HepG2 (cell line): ENCODE results near the gene PDIA6. TPM values are rescaled to one million over a fixed set of nuclear protein-coding genes. Genes with fewer than 3 reads are reported as not detected.

Experiments used
- ATRX ChIP-seq: sonication (generic); formaldehyde crosslinking; IDR thresholded peaks from 2 replicates; pipeline ENCODE4 v1.4.0; 2020; ENCODE audit warnings: missing genetic modification reagents, borderline replicate concordance
- FIP1L1 ChIP-seq: fragments of 200-400 bp; formaldehyde crosslinking; IDR thresholded peaks from 2 replicates; pipeline ENCODE4 v1.6.1; 2018; ENCODE audit warnings: low read depth, mild to moderate bottlenecking, low read length, moderate library complexity, borderline replicate concordance; ENCODE audit not compliant: insufficient read depth
- IRF1 ChIP-seq: sonication (generic); formaldehyde crosslinking; IDR thresholded peaks from 2 replicates; pipeline ENCODE4 v1.4.0; 2020; ENCODE audit warnings: low read depth, mild to moderate bottlenecking, missing genetic modification reagents
- JUND ChIP-seq: sonication (generic); formaldehyde crosslinking; IDR thresholded peaks from 2 replicates; pipeline ENCODE4 v1.8.0; 2022; ENCODE audit warnings: mild to moderate bottlenecking, missing genetic modification reagents
- NRL ChIP-seq: sonication (generic); formaldehyde crosslinking; IDR thresholded peaks from 2 replicates; pipeline ENCODE4 v1.5.0; 2020; ENCODE audit warnings: missing genetic modification reagents, mild to moderate bottlenecking, moderate library complexity, borderline replicate concordance
- PATZ1 ChIP-seq: sonication (generic); formaldehyde crosslinking; IDR thresholded peaks from 2 replicates; pipeline ENCODE4 v1.4.0; 2020; ENCODE audit warnings: missing genetic modification reagents
- PLSCR1 ChIP-seq: sonication (generic); formaldehyde crosslinking; IDR thresholded peaks from 2 replicates; pipeline ENCODE4 v1.5.0; 2020; ENCODE audit warnings: missing genetic modification reagents, mild to moderate bottlenecking, borderline replicate concordance
- REST ChIP-seq, 2 experiments: IDR thresholded peaks; 2 replicates each; pipeline ENCODE4 v1.6.1; 2011 to 2012; ENCODE audit warnings: low read length in 2 of 2, borderline replicate concordance in 1 of 2, low read depth in 1 of 2, mild to moderate bottlenecking in 1 of 2, moderate library complexity in 1 of 2
- SNRNP70 ChIP-seq: fragments of 200-400 bp; formaldehyde crosslinking; IDR thresholded peaks from 2 replicates; pipeline ENCODE4 v1.6.1; 2017; ENCODE audit warnings: mild to moderate bottlenecking, low read depth, low read length, moderate library complexity
- TFAP4 ChIP-seq: sonication (generic); IDR thresholded peaks from 2 replicates; pipeline ENCODE4 v1.6.1; 2016; ENCODE audit warnings: low read depth, borderline replicate concordance
- ZC3H13 ChIP-seq: sonication (generic); formaldehyde crosslinking; IDR thresholded peaks from 2 replicates; pipeline ENCODE4 v1.8.1; 2023; ENCODE audit warnings: mild to moderate bottlenecking, missing genetic modification reagents, moderate library complexity
- ZNF260 ChIP-seq: sonication (generic); formaldehyde crosslinking; IDR thresholded peaks from 2 replicates; pipeline ENCODE4 v1.4.0; 2020; ENCODE audit warnings: missing genetic modification reagents, low read depth, mild to moderate bottlenecking, borderline replicate concordance
- ZNF362 ChIP-seq: sonication (generic); formaldehyde crosslinking; IDR thresholded peaks from 2 replicates; pipeline ENCODE4 v1.4.0; 2020; ENCODE audit warnings: missing genetic modification reagents, mild to moderate bottlenecking, borderline replicate concordance
- ZNF367 ChIP-seq: sonication (generic); formaldehyde crosslinking; IDR thresholded peaks from 2 replicates; pipeline ENCODE4 v1.4.0; 2020; ENCODE audit warnings: missing genetic modification reagents, borderline replicate concordance
- ZNF589 ChIP-seq: sonication (generic); formaldehyde crosslinking; conservative IDR thresholded peaks from 2 replicates; pipeline ENCODE4 v1.8.0; 2022; ENCODE audit warnings: mild to moderate bottlenecking, moderate library complexity, missing genetic modification reagents
- ZNF660 ChIP-seq: sonication (generic); formaldehyde crosslinking; IDR thresholded peaks from 2 replicates; pipeline ENCODE4 v1.5.1; 2020; ENCODE audit warnings: mild to moderate bottlenecking, low read depth, missing genetic modification reagents, borderline replicate concordance
- ZUFSP ChIP-seq: sonication (generic); formaldehyde crosslinking; IDR thresholded peaks from 2 replicates; pipeline ENCODE4 v1.9.0; 2021; ENCODE audit warnings: missing genetic modification reagents, mild to moderate bottlenecking, borderline replicate concordance
- polyA plus RNA-seq, 8 experiments: library from polyadenylated mRNA; depleted of rRNA in 3 of 8; stranded (reverse) in 7 of 8; unstranded in 1 of 8; fragments of >200 nt; fragmentation: Illumina TruSeq in 4 of 8; extraction: Trizol in 4 of 8; gene quantifications; 2 replicates each; pipeline versions ENCODE4 v1.2.1 to v1.2.3, GENCODE V29; 2011 to 2016; ENCODE audit warnings: low read depth in 4 of 8, missing spikeins in 1 of 8, mixed read lengths in 1 of 8; ENCODE audit not compliant: insufficient read depth in 1 of 8
- total RNA-seq, 5 experiments: library from RNA; depleted of rRNA; stranded (reverse); fragments of >200 nt; fragmentation: Illumina TruSeq; extraction: Trizol; gene quantifications; 2 replicates each; pipeline ENCODE4 v1.2.3, GENCODE V29; 2016; ENCODE audit warnings: low read depth in 1 of 5

The PDIA6 gene
- total and polyA plus RNA-seq, 2 of the 13 experiments (the other 11 are each of a cell fraction or from before 2014, with no cell fraction given), result 586 to 642 TPM

GRCh38 chr2:10839813-10840212 is 27.2 kb upstream of the PDIA6 start (continued):
- TF ChIP-seq REST (IDR thresholded peaks at IDR 0.05; ENCODE audit: borderline replicate concordance in 1 of 2, low read depth in 1 of 2, low read length in 2 of 2) (peak; percentile 88 to 98), FIP1L1 (no peak), PATZ1 (CRISPR knock-in tag) (no peak), JUND (CRISPR knock-in tag) (no peak), TFAP4 (no peak), ZC3H13 (CRISPR knock-in tag) (no peak), ATRX (CRISPR knock-in tag) (no peak), ZNF660 (CRISPR knock-in tag) (no peak), ZNF362 (CRISPR knock-in tag) (no peak), SNRNP70 (no peak), PLSCR1 (CRISPR knock-in tag) (no peak), ZNF589 (CRISPR knock-in tag) (peak; percentile 87), NRL (CRISPR knock-in tag) (0 out of 2 replicates have a peak, but pooled peaks have one; percentile 25), ZUFSP (CRISPR knock-in tag) (no peak), ZNF367 (CRISPR knock-in tag) (no peak), IRF1 (CRISPR knock-in tag) (no peak), ZNF260 (CRISPR knock-in tag) (no peak)
